KMS-11 (cell line): ENCODE data around the gene NCK2.

Experiments used
- H2AFZ ChIP-seq: fragments of 200-600 bp; sonication (generic); 2 replicates; pipeline ENCODE4 v1.6.1; 2016; ENCODE audit warnings: antibody characterized with exemption, mixed run types, low read depth
- H3K27ac ChIP-seq: fragments of 200-600 bp; sonication (generic); 2 replicates; pipeline ENCODE4 v1.6.1; 2016; ENCODE audit warnings: mild to moderate bottlenecking, mixed run types
- H3K27me3 ChIP-seq: fragments of 200-600 bp; sonication (generic); 2 replicates; pipeline ENCODE4 v1.6.1; 2017; ENCODE audit warnings: mild to moderate bottlenecking, low read depth, mixed run types, moderate library complexity; ENCODE audit not compliant: insufficient read depth
- H3K36me3 ChIP-seq: fragments of 200-600 bp; sonication (generic); 2 replicates; pipeline ENCODE4 v1.6.1; 2017; ENCODE audit warnings: mild to moderate bottlenecking, mixed run types; ENCODE audit not compliant: insufficient read depth
- H3K4me1 ChIP-seq: fragments of 200-600 bp; sonication (generic); 2 replicates; pipeline ENCODE4 v1.6.1; 2016; ENCODE audit warnings: mild to moderate bottlenecking, low read depth, mixed run types; ENCODE audit not compliant: poor library complexity, severe bottlenecking
- H3K4me2 ChIP-seq: fragments of 200-600 bp; sonication (generic); 2 replicates; pipeline ENCODE4 v1.7.0; 2016; ENCODE audit warnings: mild to moderate bottlenecking, mixed run types
- H3K4me3 ChIP-seq: fragments of 200-600 bp; sonication (generic); IDR thresholded peaks from 2 replicates; pipeline ENCODE4 v1.6.1; 2017; ENCODE audit warnings: low read depth, low read length, mixed read lengths; ENCODE audit not compliant: insufficient read depth
- H3K79me2 ChIP-seq: fragments of 200-600 bp; sonication (generic); 2 replicates; pipeline ENCODE4 v1.6.1; 2016; ENCODE audit warnings: low read depth, mixed run types; ENCODE audit not compliant: insufficient read depth
- H3K9ac ChIP-seq: fragments of 200-600 bp; sonication (generic); 2 replicates; pipeline ENCODE4 v1.6.1; 2016; ENCODE audit warnings: mild to moderate bottlenecking, mixed run types
- H4K20me1 ChIP-seq: fragments of 200-600 bp; sonication (generic); 2 replicates; pipeline ENCODE4 v1.6.1; 2016; ENCODE audit warnings: mild to moderate bottlenecking, mixed run types; ENCODE audit not compliant: insufficient read depth
- CTCF ChIP-seq: fragments of 200-600 bp; sonication (generic); conservative IDR thresholded peaks from 2 replicates; pipeline ENCODE4 v1.6.1; 2017; ENCODE audit warnings: low read depth, mild to moderate bottlenecking, antibody characterized with exemption, low read length, moderate library complexity, mixed read lengths

NCK2 gene

GRCh38 chr2:105840933-105841332 lies 96.2 kb downstream of the NCK2 start:
- H3K79me2 ChIP-seq = 0 out of 2 replicates have a peak, but pooled peaks cover 10% of the 10 kb centered on the region
- H3K4me2 ChIP-seq = no peak overlapping the region
- no peak overlapping the region for H3K4me3 ChIP-seq
- H3K27me3 ChIP-seq = no peaks in the 10 kb centered on the region
- no peak overlapping the region for H2AFZ ChIP-seq
- TF ChIP-seq CTCF = no peak
- H3K9ac ChIP-seq = no peak overlapping the region
- no peaks in the 10 kb centered on the region for H3K4me1 ChIP-seq
- H3K27ac ChIP-seq = no peak overlapping the region
- no peaks in the 10 kb centered on the region for H3K36me3 ChIP-seq
- H4K20me1 ChIP-seq = no peaks in the 10 kb centered on the region

GRCh38 chr2:105841551-105841950 lies 96.8 kb downstream of the NCK2 start:
- Histone ChIP-seq H3K27me3 (no peaks in the 10 kb centered on the region), H2AFZ (no peak overlapping the region), H3K4me3 (no peak overlapping the region), H3K4me2 (no peak overlapping the region), H3K36me3 (no peaks in the 10 kb centered on the region), H3K4me1 (no peaks in the 10 kb centered on the region), H3K79me2 (0 out of 2 replicates have a peak, but pooled peaks cover 6% of the 10 kb centered on the region), H3K27ac (no peak overlapping the region), H3K9ac (no peak overlapping the region), H4K20me1 (no peaks in the 10 kb centered on the region)
- TF ChIP-seq CTCF = no peak

GRCh38 chr2:105842555-105842954 lies 97.8 kb downstream of the NCK2 start:
- Histone ChIP-seq H3K9ac (no peak overlapping the region), H3K4me1 (no peaks in the 10 kb centered on the region), H3K36me3 (no peaks in the 10 kb centered on the region), H4K20me1 (no peaks in the 10 kb centered on the region), H2AFZ (no peak overlapping the region), H3K4me2 (no peak overlapping the region), H3K27ac (no peak overlapping the region), H3K27me3 (no peaks in the 10 kb centered on the region), H3K79me2 (no peaks in the 10 kb centered on the region), H3K4me3 (no peak overlapping the region)
- TF ChIP-seq CTCF = no peak

GRCh38 chr2:105843476-105844374 lies 99.0 kb downstream of the NCK2 start:
- no peaks in the 10 kb centered on the region for H3K27me3 ChIP-seq
- H3K9ac ChIP-seq = no peak overlapping the region
- no peak overlapping the region for H3K4me2 ChIP-seq
- no peak overlapping the region for H3K4me3 ChIP-seq
- no peaks in the 10 kb centered on the region for H4K20me1 ChIP-seq
- no peak overlapping the region for H2AFZ ChIP-seq
- H3K79me2 ChIP-seq = no peaks in the 10 kb centered on the region
- TF ChIP-seq CTCF = no peak
- no peaks in the 10 kb centered on the region for H3K4me1 ChIP-seq
- H3K27ac ChIP-seq = no peak overlapping the region
- no peaks in the 10 kb centered on the region for H3K36me3 ChIP-seq
